ENCODE data around the gene STK10. TPM values are rescaled to one million over a fixed set of nuclear protein-coding genes. Genes with fewer than 3 reads are reported as not detected.
A peak's percentile ranks its signal among the peaks of the same experiment; 100 is the strongest.

The STK10 gene
- total and polyA plus RNA-seq, 2 of the 8 experiments (the other 6 are each of a cell fraction or from before 2014, with no cell fraction given) = 10.5 to 21.4 TPM

DNA sequence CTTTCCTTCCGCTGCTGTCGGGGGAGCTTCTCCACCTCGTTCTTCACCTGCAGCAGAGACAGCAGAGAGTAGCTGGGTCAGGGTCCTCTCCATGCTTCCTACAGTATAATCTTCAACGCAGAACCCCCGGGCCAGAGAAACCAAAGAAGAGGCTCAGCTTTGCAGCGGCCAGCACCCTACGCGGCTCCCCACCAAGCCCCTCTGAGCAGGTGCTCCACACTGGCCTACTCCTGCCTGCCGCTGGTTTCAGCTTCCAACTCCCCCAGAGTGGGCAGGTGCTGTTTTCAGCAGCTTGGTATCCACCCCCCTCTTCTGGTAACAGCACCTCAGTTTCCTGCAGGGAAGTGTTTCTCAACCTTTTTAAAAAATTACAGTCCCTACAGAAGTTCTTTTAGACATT is 123.3 kb downstream of the STK10 start:
- Histone ChIP-seq H3K4me1 (replicated peaks in 1 of 4; ENCODE audit: control insufficient read depth in 3 of 4, insufficient read depth in 4 of 4, low read length in 3 of 4) (peaks cover 0 to 5% (median 0%) of the 10 kb centered on the region in 4 experiments; a peak in 4 of 7 replicates), H3K4me2 (ENCODE audit: insufficient read depth in 1 of 2, low read depth in 2 of 2, low read length in 2 of 2) (no peak overlapping the region), H3K36me3 (ENCODE audit: control insufficient read depth in 2 of 4, insufficient read depth in 4 of 4, low read length in 3 of 4) (peaks cover 0 to 5% (median under 1%) of the 10 kb centered on the region in 4 experiments; a peak in 2 of 8 replicates), H4K8ac (ENCODE audit: extremely low read depth, insufficient read depth, low read length) (peak overlapping the region; percentile 68; the same call in 1 of the 2 replicates), H2BK5ac (ENCODE audit: low read depth, low read length) (no peak overlapping the region), H3K56ac (replicated peaks; ENCODE audit: insufficient read length, low read depth, low read length) (no peak overlapping the region), H3K9ac (replicated peaks in 1 of 4; ENCODE audit: extremely low read depth in 1 of 4, low read depth in 3 of 4, low read length in 3 of 4) (no peak overlapping the region), H4K20me1 (replicated peaks in 1 of 2; ENCODE audit: control insufficient read depth in 1 of 2, insufficient read depth in 2 of 2, low read length in 2 of 2) (no peaks in the 10 kb centered on the region), H3K79me2 (ENCODE audit: control insufficient read depth in 1 of 2, insufficient read depth in 2 of 2, low read length in 2 of 2) (no peaks in the 10 kb centered on the region), H2BK20ac (ENCODE audit: low read length) (no peak overlapping the region), H3K9me3 (ENCODE audit: insufficient read depth in 2 of 2, low read depth in 1 of 2, low read length in 1 of 2) (no peaks in the 10 kb centered on the region), H2AK5ac (ENCODE audit: low read depth, low read length) (no peak overlapping the region), H3K23me2 (ENCODE audit: low read depth, low read length) (no peaks in the 10 kb centered on the region), H3K18ac (ENCODE audit: extremely low read depth, low read length) (no peak overlapping the region), H3K27ac (ENCODE audit: low read depth, low read length) (no peak overlapping the region), H2BK120ac (replicated peaks; ENCODE audit: low read depth, low read length) (no peak overlapping the region), H2BK15ac (ENCODE audit: low read length) (no peak overlapping the region), H4K5ac (ENCODE audit: insufficient read length, low read depth, low read length) (no peak overlapping the region), H3K14ac (ENCODE audit: insufficient read length) (no peak overlapping the region), H2AFZ (ENCODE audit: low read length) (no peak overlapping the region), H2BK12ac (ENCODE audit: low read depth, low read length) (no peak overlapping the region), H4K91ac (replicated peaks; ENCODE audit: insufficient read length, low read length) (no peak overlapping the region), H3K4me3 (ENCODE audit: extremely low read depth in 1 of 4, insufficient read depth in 2 of 4, low read depth in 3 of 4, low read length in 4 of 4) (no peak overlapping the region), H3K4ac (replicated peaks; ENCODE audit: insufficient read length, low read depth, low read length) (no peak overlapping the region), H3K79me1 (ENCODE audit: low read depth, low read length) (no peaks in the 10 kb centered on the region), H3K23ac (ENCODE audit: insufficient read length) (no peak overlapping the region), H3K27me3 (replicated peaks in 1 of 4; ENCODE audit: control insufficient read depth in 3 of 4, extremely low read depth in 1 of 4, insufficient read depth in 3 of 4, low read length in 3 of 4) (no peaks in the 10 kb centered on the region)
- FAIRE-seq (no peak), DNase-seq (ENCODE audit: low read depth in 1 of 2, low spot score in 2 of 2) (no peak)
- TF ChIP-seq SAP30 (IDR thresholded peaks at IDR 0.05; ENCODE audit: insufficient read depth, insufficient replicate concordance, low read length) (no peak), HDAC2 (IDR thresholded peaks at IDR 0.05; ENCODE audit: borderline replicate concordance in 1 of 2, low read depth in 2 of 2, low read length in 2 of 2) (no peak), ASH2L (IDR thresholded peaks at IDR 0.05; ENCODE audit: low read length) (no peak), CBX5 (IDR thresholded peaks at IDR 0.05; ENCODE audit: low read depth, low read length) (no peak), BRCA1 (IDR thresholded peaks at IDR 0.05; ENCODE audit: low read depth, low read length) (no peak), BACH1 (IDR thresholded peaks at IDR 0.05; ENCODE audit: low read length) (no peak)
- 95% methylated on average over 9 of the region's 9 CpGs; no CpG with 5 or more reads in 1 of the 2 experiments for WGBS, 2 experiments (ENCODE audit: extremely low coverage in 1 of 2, insufficient coverage in 1 of 2, insufficient read length in 1 of 2, insufficient replicate concordance in 2 of 2, low coverage in 1 of 2, low lambda C conversion rate in 2 of 2, missing lambda C conversion rate in 1 of 2)
- CTCF ChIA-PET (ENCODE audit: partially characterized antibody) = interaction anchor here (0.6 to 2.9 kb wide), 8 partner anchors 8 to 153 kb away, joined by 3 to 14 read pairs (median 4); no protein-coding TSS in a partner anchor
- POLR2A ChIA-PET (ENCODE audit: partially characterized antibody) = interaction anchor here (0.9 kb wide), 1 partner anchor 10 kb away, joined by 3 read pairs; no protein-coding TSS in a partner anchor

Data from H1 (cell line).